NCI-H1930 (cell line): ENCODE results near the gene YY1.
"Not testable (repeated sequence)": the region's sequence is repeated elsewhere in the genome, so short reads cannot be mapped to it uniquely, and the experiment has no call there.

Source experiments
- DNase-seq, 2 experiments: peaks; one replicate each; lab custom pipeline; 2025; lab: John Stamatoyannopoulos, UW

Gene YY1

DNA sequence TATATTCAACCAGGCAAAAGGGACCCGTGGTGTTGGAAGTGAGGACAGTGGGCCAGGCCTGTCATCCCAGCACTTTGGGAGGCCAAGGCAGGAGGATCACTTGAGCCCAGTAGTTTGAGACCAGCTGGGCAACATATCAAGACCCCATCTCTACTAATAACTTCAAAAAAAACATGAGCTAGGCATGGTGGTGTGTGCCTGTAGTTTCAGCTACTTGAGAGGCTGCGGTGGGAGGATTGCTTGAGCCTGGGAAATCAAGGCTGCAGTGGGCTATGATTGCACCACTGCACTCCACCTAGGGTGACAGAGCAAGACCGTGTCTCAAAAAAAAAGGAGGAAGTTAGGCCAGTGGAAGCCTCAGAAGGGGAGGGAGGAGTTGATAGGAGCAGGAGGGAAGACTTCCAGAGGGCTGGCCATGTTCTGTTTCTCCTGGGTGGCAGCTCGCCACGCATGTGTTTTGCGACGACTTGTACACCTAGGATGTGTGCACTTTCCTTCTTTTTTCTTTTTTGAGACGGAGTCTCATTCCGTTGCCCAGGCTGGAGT lies 57.2 kb downstream of the YY1 start:
- DNase-seq = no peak

GRCh38 chr14:100296729-100297128 lies 57.8 kb downstream of the YY1 start:
- not testable (repeated sequence) for DNase-seq

DNA sequence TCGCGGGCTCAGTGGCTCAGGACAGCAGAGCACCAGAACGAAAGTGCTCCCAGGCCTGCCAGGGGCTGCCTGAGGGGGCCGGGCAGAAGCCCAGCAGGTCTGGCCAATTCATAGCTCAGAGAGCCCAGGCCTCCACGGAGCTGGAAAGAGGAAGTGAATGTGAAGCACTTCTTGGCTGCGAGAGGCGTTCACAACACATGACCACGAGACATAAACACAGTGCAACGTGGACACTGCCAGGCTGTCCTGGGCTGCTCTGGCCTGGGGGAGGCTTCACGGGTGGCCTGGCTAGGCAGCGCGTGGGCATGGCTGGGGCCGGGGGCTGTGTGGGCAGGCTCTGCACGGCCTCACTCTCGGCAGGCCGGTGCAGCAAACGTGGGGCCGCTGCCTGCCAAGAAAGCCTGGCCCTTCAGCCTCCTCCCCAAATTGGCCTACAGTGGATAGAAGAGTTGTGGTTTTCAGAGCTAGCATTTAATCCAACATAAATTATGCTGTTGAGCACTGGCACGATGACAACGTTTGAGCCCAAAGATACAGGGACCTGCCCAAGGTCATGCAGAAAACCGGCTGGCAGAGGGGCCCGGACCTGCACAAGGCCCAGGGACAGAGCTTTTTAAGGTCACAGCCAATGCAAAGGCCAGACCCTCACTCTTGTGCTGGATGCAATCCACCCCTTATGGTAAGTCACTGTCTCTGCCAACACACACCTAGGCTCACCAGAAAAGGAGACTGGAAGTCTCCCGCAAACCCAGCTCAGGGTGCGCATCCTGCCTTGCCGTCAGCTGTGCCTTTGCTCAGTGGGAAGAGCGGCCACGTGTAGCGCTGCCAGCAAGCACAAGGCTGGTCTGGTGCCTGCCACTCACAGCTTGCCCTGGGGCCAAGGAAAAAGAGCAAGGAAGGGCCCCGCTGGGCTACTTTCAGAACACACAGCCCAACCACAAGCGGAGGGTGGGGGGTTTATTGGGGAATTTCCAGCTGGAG lies 58.7 kb downstream of the YY1 start:
- DNase-seq = no peak

GRCh38 chr14:100298551-100299237 lies 59.8 kb downstream of the YY1 start:
- DNase-seq = no peak

- DNase-seq = no peak
These were observed 60.3 kb downstream of the YY1 start for GRCh38 chr14:100299238-100299560.

DNA sequence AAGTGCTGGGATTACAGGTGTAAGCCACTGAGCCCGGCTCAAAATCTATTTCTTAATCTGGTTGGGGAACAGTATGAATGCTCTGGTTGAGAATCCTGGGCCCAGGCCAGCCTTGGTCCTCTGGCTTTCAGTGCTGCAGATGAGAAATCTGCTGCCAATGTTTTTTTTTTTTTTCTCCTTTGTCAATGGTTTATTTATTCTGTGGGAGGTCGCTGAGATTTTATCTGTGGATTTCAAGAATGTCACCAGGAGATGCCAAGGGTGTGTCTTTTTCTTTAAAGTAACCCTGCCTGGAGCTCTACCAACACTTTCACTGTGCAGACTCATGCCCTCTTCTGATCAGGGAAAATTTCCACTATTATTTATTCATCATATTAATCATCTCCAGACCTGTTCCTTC lies 63.7 kb downstream of the YY1 start:
- DNase-seq = no peak

DNA sequence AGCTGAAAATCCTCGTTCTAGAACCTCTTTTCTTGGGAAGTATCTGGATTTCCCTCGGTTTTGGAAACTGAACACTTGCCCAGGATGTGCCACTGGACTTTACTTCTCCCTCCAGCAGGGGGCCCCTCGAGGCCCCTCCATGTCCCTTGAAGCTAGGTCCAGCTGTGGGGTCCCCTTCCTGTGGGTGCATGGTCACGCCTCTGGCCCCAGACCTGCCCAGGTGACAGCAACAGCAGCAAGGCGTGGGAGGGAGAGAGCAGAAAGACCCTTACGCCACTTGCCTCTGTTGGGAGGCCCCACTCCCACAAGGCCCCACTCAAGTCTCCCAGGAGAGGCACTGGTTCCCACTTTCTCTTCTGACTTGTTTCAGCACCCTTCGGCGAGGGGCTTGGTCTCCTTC lies 64.2 kb downstream of the YY1 start:
- no peak for DNase-seq

DNA sequence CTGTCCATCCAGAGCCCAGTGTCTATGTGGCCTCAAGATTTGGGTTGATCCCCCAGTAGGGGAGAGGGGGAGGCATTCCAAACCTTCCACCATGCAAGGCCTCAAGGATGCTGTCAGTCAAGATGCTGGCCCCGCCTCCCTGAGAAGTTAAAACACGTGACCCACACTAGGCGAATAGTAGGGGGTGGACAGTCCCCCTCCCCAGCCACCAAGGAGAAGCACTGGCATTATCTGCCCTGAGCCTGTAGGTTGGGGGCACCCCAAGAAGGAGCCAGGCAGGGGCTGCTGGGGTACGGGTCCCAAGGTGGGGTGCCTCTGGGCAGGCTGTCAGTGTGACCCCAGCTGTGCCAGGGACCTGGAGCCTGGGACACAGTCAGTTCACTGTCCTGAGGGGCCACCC lies 65.0 kb downstream of the YY1 start:
- no peak for DNase-seq

DNA sequence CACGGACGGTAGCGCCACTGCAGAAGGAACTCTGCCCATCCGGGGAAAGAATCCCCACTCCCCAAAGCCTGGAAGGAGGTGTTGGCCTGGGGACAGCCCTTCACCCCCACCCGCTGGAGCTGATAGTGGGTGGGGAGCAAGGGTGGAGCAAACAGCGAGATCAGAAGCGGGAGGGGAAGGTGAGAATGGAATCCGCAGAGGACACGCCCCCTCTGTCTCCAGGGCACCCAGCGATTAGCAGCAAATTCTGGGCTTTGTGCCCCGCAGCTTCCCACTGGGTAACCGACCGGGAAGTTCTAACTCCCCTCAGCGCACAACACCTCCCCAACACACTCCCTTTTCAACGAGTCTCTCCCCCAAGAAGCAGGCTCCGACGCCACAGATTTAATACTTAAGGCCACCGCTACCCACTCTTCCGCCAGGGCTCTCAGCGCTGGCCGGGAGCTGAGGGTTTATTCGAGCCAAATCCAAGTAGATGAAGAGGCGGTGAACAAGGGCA lies 65.9 kb downstream of the YY1 start:
- no peak for DNase-seq

DNA sequence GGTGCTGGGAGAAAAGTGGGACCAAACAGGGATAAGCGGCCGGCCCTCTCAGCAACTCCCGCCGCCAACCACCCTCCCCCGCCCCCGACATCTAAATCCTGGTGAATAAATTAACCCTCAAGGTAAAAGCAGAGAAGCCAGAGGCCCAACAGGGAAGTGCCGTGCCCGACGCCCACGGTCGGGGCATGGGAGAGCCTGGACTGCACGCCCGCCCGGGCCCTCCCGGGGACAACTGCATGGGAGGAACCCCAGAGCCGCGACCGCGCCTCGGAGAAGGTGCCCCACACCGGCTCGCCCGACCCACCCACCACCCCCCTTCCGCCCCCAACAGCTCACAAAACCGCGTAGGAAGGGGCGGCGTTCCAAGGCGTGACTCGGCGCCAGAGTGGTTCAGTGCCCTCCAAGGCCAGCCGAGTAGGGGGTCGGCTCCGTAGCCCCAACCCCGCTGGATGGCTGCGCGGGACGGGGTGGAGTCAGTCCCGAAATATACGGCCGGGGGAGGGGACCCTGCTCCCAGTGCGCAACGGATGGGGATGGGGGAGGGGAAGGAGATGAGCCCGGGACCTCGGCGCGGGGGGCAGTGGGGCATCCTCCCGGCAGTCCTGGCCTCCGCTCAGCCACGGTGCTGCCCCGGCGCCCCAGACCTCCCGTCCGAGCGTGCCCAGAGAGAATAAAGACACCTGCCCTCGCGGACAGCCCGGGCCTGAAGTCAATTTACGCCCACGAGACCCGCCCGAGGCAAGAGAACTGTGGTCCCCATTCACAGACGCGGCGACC lies 66.6 kb downstream of the YY1 start:
- DNase-seq = no peak

DNA sequence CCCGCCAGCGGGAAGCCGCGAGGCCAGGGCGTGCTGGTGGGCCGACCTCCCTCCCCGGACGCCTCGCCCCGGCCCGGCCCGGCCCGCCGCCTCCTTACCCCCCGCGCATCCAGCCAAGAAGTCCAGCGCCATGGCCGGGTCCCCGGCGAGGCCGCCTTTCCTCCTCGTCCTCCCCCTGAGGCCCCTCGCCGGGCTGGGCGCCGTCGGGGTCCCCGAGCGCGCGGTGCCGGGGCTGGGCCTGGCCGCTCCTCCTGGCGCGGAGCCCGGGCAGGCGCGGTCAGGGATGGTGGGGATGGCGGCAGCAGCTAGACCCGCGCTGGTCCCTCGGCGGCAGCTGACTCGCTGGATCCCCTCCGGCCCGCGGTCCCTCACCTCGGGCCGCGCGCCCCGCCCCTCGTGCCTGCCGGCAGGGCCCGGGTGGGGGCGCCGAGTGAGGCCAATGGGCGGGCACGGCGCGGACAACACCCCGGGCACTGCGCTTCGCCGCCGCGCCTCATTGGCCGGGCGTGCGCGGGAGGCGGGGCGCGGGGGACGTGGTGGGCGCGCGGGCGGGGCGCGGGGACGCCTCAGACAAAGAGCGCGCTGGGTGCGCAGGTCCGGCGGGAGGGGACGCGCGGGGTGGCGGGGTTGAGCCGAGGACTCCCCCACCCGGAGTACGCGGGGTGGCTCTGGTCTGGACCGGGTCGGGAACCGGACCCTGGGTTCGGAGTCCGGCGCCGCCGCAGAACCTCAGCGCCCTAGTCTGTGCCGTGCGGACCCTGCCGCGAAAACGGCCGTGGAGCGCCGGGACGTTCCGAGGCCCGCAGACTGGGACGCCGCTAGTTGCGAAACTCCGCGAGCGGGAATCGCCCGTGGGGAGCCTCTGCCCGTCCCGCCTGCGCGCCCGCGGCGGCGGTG lies 67.4 kb downstream of the YY1 start, which contains the start of gene SLC25A29:
TSS of gene SLC25A29 (minus strand) at position 344 of the 897 bp plus-strand sequence. CDS start at position 132, 212 bp downstream.
- peak; percentile 86 to 93 for DNase-seq

DNA sequence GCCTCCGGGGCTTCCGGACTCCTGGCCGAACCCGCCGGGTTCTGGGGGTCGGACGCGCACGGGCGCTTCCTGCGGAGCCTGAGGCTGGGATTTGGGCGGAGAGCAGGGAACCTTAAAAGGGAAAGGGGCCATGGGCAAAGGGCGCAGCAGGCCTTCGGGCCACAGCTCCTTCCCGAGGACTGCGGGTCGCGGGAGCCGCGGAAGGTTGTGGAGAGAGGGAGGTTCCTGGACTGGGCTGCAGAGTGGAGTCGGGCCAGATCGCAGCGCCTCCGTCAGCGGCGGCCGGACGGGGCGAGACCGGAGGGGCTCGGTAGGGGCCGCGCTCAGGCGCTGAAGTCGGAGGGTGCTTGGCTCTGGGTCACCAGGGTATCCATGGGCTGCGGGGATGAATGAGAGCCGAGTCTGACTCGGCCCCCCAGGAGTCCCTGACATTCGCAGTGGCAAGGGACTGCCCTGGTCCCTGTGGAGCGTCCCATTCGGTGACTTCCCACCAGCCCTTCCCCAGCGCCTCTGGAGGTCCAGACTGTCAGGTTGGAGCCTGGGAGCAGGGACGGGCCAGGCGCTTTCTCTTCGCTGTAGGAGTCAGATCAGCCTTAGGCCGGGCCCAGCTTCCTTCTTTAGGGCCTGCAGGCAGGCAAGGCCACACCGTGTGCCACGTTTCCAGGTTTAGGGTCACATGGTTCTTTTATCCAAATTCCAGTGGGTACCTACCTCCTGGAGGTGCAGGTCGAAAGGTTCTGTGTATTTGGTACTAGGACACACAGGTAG lies 68.2 kb downstream of the YY1 start:
- no peak for DNase-seq

GRCh38 chr14:100307766-100308426 lies 69.0 kb downstream of the YY1 start:
- no peak for DNase-seq

GRCh38 chr14:100308427-100308792 lies 69.5 kb downstream of the YY1 start:
- DNase-seq = not testable (repeated sequence)

GRCh38 chr14:100309028-100309737 lies 70.2 kb downstream of the YY1 start:
- DNase-seq = no peak

DNA sequence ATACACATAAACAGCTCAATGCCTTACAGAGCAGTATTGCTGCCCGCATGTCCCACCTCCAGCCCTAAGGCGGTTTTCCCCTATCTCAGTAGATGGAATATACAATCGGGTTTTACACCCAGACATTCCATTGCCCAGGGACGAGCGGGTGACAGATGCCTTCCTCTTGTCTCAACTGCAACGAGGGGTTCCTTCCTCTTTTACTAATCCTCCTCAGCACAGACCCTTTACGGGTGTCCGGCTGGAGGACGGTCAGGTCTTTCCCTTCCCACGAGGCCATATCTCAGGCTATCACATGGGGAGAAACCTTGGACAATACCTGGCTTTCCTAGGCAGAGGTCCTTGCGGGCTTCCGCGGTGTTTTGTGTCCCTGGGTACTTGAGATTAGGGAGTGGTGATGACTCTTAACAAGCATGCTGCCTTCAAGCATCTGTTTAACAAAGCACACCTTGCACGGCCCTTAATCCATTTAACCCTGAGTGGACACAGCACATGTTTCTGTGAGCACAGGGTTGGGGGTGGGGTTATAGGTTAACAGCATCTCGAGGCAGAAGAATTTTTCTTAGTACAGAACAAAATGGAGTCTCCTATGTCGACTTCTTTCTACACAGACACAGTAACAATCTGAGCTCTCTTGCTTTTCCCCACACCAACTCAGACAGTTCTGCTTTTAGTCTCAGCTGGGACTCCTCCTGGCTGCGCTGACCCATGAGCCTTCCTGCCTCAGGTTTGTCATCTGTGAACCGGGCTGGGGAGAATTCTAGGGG lies 73.3 kb downstream of the YY1 start:
- DNase-seq = not testable (repeated sequence)

GRCh38 chr14:100312877-100313400 lies 74.0 kb downstream of the YY1 start:
- no peak for DNase-seq
